ENCODE measurements around the gene SDHB.

- TF ChIP-seq, protein P1, sequence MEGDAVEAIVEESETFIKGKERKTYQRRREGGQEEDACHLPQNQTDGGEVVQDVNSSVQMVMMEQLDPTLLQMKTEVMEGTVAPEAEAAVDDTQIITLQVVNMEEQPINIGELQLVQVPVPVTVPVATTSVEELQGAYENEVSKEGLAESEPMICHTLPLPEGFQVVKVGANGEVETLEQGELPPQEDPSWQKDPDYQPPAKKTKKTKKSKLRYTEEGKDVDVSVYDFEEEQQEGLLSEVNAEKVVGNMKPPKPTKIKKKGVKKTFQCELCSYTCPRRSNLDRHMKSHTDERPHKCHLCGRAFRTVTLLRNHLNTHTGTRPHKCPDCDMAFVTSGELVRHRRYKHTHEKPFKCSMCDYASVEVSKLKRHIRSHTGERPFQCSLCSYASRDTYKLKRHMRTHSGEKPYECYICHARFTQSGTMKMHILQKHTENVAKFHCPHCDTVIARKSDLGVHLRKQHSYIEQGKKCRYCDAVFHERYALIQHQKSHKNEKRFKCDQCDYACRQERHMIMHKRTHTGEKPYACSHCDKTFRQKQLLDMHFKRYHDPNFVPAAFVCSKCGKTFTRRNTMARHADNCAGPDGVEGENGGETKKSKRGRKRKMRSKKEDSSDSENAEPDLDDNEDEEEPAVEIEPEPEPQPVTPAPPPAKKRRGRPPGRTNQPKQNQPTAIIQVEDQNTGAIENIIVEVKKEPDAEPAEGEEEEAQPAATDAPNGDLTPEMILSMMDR (IDR thresholded peaks at IDR 0.05; ENCODE audit: insufficient read depth, low read length), result no peak
- no peak for TF ChIP-seq POLR2AphosphoS5 (IDR thresholded peaks at IDR 0.05; ENCODE audit: low read depth)
- TF ChIP-seq, protein P2, sequence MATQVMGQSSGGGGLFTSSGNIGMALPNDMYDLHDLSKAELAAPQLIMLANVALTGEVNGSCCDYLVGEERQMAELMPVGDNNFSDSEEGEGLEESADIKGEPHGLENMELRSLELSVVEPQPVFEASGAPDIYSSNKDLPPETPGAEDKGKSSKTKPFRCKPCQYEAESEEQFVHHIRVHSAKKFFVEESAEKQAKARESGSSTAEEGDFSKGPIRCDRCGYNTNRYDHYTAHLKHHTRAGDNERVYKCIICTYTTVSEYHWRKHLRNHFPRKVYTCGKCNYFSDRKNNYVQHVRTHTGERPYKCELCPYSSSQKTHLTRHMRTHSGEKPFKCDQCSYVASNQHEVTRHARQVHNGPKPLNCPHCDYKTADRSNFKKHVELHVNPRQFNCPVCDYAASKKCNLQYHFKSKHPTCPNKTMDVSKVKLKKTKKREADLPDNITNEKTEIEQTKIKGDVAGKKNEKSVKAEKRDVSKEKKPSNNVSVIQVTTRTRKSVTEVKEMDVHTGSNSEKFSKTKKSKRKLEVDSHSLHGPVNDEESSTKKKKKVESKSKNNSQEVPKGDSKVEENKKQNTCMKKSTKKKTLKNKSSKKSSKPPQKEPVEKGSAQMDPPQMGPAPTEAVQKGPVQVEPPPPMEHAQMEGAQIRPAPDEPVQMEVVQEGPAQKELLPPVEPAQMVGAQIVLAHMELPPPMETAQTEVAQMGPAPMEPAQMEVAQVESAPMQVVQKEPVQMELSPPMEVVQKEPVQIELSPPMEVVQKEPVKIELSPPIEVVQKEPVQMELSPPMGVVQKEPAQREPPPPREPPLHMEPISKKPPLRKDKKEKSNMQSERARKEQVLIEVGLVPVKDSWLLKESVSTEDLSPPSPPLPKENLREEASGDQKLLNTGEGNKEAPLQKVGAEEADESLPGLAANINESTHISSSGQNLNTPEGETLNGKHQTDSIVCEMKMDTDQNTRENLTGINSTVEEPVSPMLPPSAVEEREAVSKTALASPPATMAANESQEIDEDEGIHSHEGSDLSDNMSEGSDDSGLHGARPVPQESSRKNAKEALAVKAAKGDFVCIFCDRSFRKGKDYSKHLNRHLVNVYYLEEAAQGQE (IDR thresholded peaks at IDR 0.05; ENCODE audit: insufficient replicate concordance, low read depth), result no peak
- no peak for TF ChIP-seq GABPA (IDR thresholded peaks at IDR 0.05; ENCODE audit: low read depth)
Observed at GRCh38 chr1:16971341-16972188, 82.3 kb downstream of the SDHB start.

Measured in HL-60 (cell line).